ENCODE results near the gene COL1A2. TPM values are rescaled to one million over a fixed set of nuclear protein-coding genes. Genes with fewer than 3 reads are reported as not detected.
A peak's percentile ranks its signal among the peaks of the same experiment; 100 is the strongest.

COL1A2 gene
- polyA plus RNA-seq, 12 donors: 1,848 to 7,596 (median 4,357) TPM

- peak; percentile 42 for DNase-seq
Measured at GRCh38 chr7:94431619-94432280, 37.1 kb downstream of the COL1A2 start.

- peak; percentile 25 for DNase-seq
Measured at GRCh38 chr7:94432281-94432670, 37.6 kb downstream of the COL1A2 start.

GRCh38 chr7:94432817-94433216, 38.1 kb downstream of the COL1A2 start:
- peak; percentile 27 for DNase-seq

GRCh38 chr7:94433224-94433623, 38.5 kb downstream of the COL1A2 start:
- peak; percentile 29 for DNase-seq

- DNase-seq: no peak
Measured at GRCh38 chr7:94434042-94434441, 39.3 kb downstream of the COL1A2 start.

GRCh38 chr7:94436018-94436604, 41.4 kb downstream of the COL1A2 start:
- peak; percentile 85 for DNase-seq

- no peak for DNase-seq
Measured at GRCh38 chr7:94436700-94437099, 42.0 kb downstream of the COL1A2 start.

- no peak for DNase-seq
Measured at GRCh38 chr7:94439893-94440381, 45.2 kb downstream of the COL1A2 start.

- no peak for DNase-seq
Measured at GRCh38 chr7:94440451-94441039, 45.9 kb downstream of the COL1A2 start.

GRCh38 chr7:94441138-94441537, 46.4 kb downstream of the COL1A2 start:
- no peak for DNase-seq

GRCh38 chr7:94442639-94443038, 47.9 kb downstream of the COL1A2 start:
- DNase-seq: no peak

- no peak for DNase-seq
Measured at GRCh38 chr7:94444813-94445212, 50.1 kb downstream of the COL1A2 start.

GRCh38 chr7:94445696-94446194, 51.0 kb downstream of the COL1A2 start:
- DNase-seq: no peak

- no peak for DNase-seq
Measured at GRCh38 chr7:94446308-94446707, 51.6 kb downstream of the COL1A2 start.

- no peak for DNase-seq
Measured at GRCh38 chr7:94449151-94449725, 54.5 kb downstream of the COL1A2 start.

GRCh38 chr7:94450044-94450697, 55.5 kb downstream of the COL1A2 start:
- no peak for DNase-seq

GRCh38 chr7:94451187-94451586, 56.5 kb downstream of the COL1A2 start:
- DNase-seq: no peak

GRCh38 chr7:94452239-94452638, 57.5 kb downstream of the COL1A2 start:
- no peak for DNase-seq

GRCh38 chr7:94453898-94454297, 59.2 kb downstream of the COL1A2 start:
- no peak for DNase-seq

GRCh38 chr7:94458041-94458440, 63.3 kb downstream of the COL1A2 start:
- no peak for DNase-seq

GRCh38 chr7:94466516-94466915, 71.8 kb downstream of the COL1A2 start:
- no peak for DNase-seq

GRCh38 chr7:94471604-94472003, 76.9 kb downstream of the COL1A2 start:
- no peak for DNase-seq

Data from muscle of arm (tissue), 12 donors.